GM21526 (cell line): ENCODE results near the gene ATP10A.

Experiments
- ATAC-seq: cut with Tn5 transposase; IDR thresholded peaks from one replicate; pipeline ENCODE4 v1.9.1; 2021; ENCODE audit warnings: moderate library complexity; ENCODE audit not compliant: unreplicated experiment, low FRiP score

The ATP10A gene

GRCh38 chr15:25635191-25635590 lies 227.9 kb downstream of the ATP10A start:
- ATAC-seq, result no peak

DNA sequence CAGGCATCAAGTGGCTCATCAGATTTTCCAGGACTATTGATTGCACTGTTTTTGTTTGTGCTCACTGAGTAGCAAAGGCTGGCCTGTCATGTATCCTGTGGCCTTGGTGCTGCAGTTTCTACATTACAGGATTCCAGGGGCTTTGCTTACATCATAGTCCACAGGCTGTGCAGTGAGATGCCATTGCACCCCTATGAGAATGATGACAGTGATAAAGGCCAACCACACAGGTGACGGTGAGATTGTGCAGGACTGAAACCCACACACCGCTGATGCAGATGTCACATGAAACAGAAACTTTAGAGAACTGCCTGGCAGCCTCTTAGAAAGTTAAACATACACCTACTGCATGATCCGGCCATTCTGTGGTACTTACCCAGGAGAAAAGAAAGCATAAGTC lies 229.3 kb downstream of the ATP10A start:
- no peak for ATAC-seq

GRCh38 chr15:25631971-25632370 lies 231.2 kb downstream of the ATP10A start:
- ATAC-seq, result no peak
